DND-41 (cell line): ENCODE measurements around the gene ULK1.

Experiments
- EZH2 ChIP-seq: IDR thresholded peaks from 3 replicates; pipeline ENCODE4 v1.6.1; 2012; ENCODE audit warnings: borderline replicate concordance, low read depth, mild to moderate bottlenecking, moderate library complexity, low read length, inconsistent platforms; ENCODE audit not compliant: severe bottlenecking
- TF ChIP-seq, protein P1 (sequence below): IDR thresholded peaks from 2 replicates; pipeline ENCODE4 v1.5.1; 2012; ENCODE audit warnings: borderline replicate concordance, low read length, moderate library complexity, mild to moderate bottlenecking; ENCODE audit not compliant: poor library complexity, severe bottlenecking; ENCODE audit errors: extremely low read depth

- TF ChIP-seq, protein P1, sequence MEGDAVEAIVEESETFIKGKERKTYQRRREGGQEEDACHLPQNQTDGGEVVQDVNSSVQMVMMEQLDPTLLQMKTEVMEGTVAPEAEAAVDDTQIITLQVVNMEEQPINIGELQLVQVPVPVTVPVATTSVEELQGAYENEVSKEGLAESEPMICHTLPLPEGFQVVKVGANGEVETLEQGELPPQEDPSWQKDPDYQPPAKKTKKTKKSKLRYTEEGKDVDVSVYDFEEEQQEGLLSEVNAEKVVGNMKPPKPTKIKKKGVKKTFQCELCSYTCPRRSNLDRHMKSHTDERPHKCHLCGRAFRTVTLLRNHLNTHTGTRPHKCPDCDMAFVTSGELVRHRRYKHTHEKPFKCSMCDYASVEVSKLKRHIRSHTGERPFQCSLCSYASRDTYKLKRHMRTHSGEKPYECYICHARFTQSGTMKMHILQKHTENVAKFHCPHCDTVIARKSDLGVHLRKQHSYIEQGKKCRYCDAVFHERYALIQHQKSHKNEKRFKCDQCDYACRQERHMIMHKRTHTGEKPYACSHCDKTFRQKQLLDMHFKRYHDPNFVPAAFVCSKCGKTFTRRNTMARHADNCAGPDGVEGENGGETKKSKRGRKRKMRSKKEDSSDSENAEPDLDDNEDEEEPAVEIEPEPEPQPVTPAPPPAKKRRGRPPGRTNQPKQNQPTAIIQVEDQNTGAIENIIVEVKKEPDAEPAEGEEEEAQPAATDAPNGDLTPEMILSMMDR, result no peak
- TF ChIP-seq EZH2, result no peak
These were observed 42.5 kb upstream of the ULK1 start for GRCh38 chr12:131851741-131852550.
